Right lobe of liver (tissue), 4 donors: ENCODE results near the gene KDSR.

Experiments
- CTCF ChIP-seq, 4 donors: fragments of 200-600 bp in 3 of 4; fragments of 450-650 bp in 1 of 4; IDR thresholded peaks; one replicate each; pipeline versions ENCODE4 v1.5.1 to v1.8.0; 2016 to 2022; ENCODE audit warnings: antibody characterized with exemption in 4 of 4, mild to moderate bottlenecking in 2 of 4
- POLR2A ChIP-seq: fragments of 450-650 bp; IDR thresholded peaks from one replicate; pipeline ENCODE4 v1.6.1; 2017; ENCODE audit warnings: antibody characterized with exemption, mild to moderate bottlenecking
- donor health status: DM: no; HTN: no; CAD: no.
- donor health status: DM: no; HTN: no; CAD: no.
- donor health status: DM: no; HTN: yes; CAD: no.

GRCh38 chr18:63376538-63376937 lies 9.5 kb upstream of the KDSR start:
- TF ChIP-seq CTCF (IDR thresholded peaks at IDR 0.05) (no peak), POLR2A (no peak)
